Uterus (tissue), 2 donors: ENCODE measurements around the gene SLIT3.

Experiments used
- POLR2A ChIP-seq, 2 donors: fragments of 450-650 bp; IDR thresholded peaks; one replicate each; pipeline ENCODE4 v1.6.1; 2016; ENCODE audit warnings: antibody characterized with exemption in 2 of 2, mild to moderate bottlenecking in 1 of 2, moderate library complexity in 1 of 2
- TF ChIP-seq, protein P1 (sequence below), 4 experiments: fragments of 200-600 bp in 2 of 4; fragments of 450-650 bp in 2 of 4; sonication (generic) in 2 of 4; IDR thresholded peaks; one replicate each; pipeline ENCODE4 v1.5.1; 2016 to 2019; ENCODE audit warnings: antibody characterized with exemption in 4 of 4, mild to moderate bottlenecking in 2 of 4, moderate library complexity in 1 of 4

DNA sequence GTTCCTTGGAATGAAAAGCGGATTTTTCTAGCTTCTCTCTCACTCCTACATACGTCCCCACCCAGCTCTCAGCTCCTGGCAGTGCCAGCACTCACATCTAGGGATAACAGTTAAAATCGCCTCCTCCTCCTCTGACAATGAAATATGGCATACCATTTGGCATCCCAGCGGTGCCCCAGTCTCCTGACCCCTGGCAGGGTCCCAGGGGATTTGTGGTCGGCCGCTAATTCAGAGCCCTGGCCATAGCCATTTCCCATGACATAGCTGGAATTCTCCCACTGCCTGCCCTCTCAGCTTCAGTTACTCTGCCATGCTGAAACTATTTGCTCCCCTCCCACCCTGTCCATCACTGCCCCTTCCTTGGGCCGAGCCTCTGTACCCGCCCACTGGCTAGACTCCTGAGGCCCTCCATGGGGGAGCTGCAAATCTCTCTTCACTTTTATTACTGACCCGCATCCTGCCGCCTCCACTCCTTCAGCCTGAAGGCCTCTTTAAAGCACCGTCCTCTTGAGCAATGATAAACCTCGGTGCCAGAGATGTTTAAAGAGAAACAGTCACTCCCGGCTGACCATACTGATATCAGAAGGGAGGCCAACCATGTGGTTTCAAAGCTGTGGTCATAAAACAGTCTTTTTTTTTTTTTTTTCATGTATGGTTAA lies 139.8 kb downstream of the SLIT3 start:
- TF ChIP-seq, protein P1, sequence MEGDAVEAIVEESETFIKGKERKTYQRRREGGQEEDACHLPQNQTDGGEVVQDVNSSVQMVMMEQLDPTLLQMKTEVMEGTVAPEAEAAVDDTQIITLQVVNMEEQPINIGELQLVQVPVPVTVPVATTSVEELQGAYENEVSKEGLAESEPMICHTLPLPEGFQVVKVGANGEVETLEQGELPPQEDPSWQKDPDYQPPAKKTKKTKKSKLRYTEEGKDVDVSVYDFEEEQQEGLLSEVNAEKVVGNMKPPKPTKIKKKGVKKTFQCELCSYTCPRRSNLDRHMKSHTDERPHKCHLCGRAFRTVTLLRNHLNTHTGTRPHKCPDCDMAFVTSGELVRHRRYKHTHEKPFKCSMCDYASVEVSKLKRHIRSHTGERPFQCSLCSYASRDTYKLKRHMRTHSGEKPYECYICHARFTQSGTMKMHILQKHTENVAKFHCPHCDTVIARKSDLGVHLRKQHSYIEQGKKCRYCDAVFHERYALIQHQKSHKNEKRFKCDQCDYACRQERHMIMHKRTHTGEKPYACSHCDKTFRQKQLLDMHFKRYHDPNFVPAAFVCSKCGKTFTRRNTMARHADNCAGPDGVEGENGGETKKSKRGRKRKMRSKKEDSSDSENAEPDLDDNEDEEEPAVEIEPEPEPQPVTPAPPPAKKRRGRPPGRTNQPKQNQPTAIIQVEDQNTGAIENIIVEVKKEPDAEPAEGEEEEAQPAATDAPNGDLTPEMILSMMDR (IDR thresholded peaks at IDR 0.05): no peak
- TF ChIP-seq POLR2A (IDR thresholded peaks at IDR 0.05): no peak
